Progenitor cell of endocrine pancreas (in vitro differentiated cells): Measurements from ENCODE around the gene DUSP9. TPM values are rescaled to one million over a fixed set of nuclear protein-coding genes. Genes with fewer than 3 reads are reported as not detected.
"Not testable (repeated sequence)": the region's sequence is repeated elsewhere in the genome, so short reads cannot be mapped to it uniquely, and the experiment has no call there.

Experiments used
- DNase-seq: peaks from one replicate; pipeline ENCODE4 v3.0.0; 2021; ENCODE audit warnings: low spot score; ENCODE audit not compliant: unreplicated experiment
- H3K27ac Mint-ChIP-seq: 2 replicates; pipeline ENCODE4 v1.8.0; 2021; ENCODE audit warnings: mild to moderate bottlenecking, moderate library complexity, mixed read lengths
- H3K27me3 Mint-ChIP-seq: 2 replicates; pipeline ENCODE4 v1.8.0; 2021; ENCODE audit warnings: mixed read lengths
- H3K36me3 Mint-ChIP-seq: 2 replicates; pipeline ENCODE4 v1.8.0; 2022; ENCODE audit warnings: mixed read lengths; ENCODE audit not compliant: insufficient read depth
- H3K4me1 Mint-ChIP-seq: 2 replicates; pipeline ENCODE4 v1.8.0; 2021; ENCODE audit warnings: low read depth, mixed read lengths
- H3K4me3 Mint-ChIP-seq: 2 replicates; pipeline ENCODE4 v1.8.0; 2021; ENCODE audit warnings: low read depth, mild to moderate bottlenecking, moderate library complexity, mixed read lengths
- H3K9me3 Mint-ChIP-seq: 2 replicates; pipeline ENCODE4 v1.8.0; 2021; ENCODE audit warnings: low read depth, mixed read lengths
- total RNA-seq: library from RNA; stranded (reverse); gene quantifications from 2 replicates; pipeline ENCODE4 v1.2.1, GENCODE V29; 2021
- TF ChIP-seq, protein P1 (sequence below): fragments of 200-600 bp; sonication (generic); IDR thresholded peaks from one replicate; pipeline ENCODE4 v1.5.0; 2021; ENCODE audit warnings: antibody characterized with exemption, mild to moderate bottlenecking; ENCODE audit not compliant: unreplicated experiment

The DUSP9 gene
- total RNA-seq, 1 donor from 2014 or later: 36.5 TPM

DNA sequence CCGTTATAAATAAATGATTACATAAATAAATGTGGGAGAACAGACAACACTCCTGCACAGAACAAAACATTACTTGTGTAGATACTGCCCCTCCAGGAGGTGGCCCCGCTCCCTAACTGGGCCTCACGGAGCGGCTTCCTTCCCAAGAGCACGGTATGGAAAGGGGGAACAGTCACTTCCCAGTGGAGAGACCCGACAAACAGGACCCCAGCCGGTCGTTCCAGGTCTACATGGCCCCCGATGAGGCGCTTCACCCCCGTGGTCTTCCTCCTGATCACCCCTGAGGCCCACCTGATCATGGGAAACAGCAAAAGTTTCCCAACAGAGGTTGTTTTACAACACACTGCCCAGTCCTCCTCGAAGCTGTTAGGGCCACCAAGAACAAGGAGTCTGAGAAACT, 34.2 kb downstream of the DUSP9 start:
- H3K4me3 Mint-ChIP-seq: no peak overlapping the region
- H3K27me3 Mint-ChIP-seq: no peaks in the 10 kb centered on the region
- no peak overlapping the region for H3K27ac Mint-ChIP-seq
- TF ChIP-seq, protein P1, sequence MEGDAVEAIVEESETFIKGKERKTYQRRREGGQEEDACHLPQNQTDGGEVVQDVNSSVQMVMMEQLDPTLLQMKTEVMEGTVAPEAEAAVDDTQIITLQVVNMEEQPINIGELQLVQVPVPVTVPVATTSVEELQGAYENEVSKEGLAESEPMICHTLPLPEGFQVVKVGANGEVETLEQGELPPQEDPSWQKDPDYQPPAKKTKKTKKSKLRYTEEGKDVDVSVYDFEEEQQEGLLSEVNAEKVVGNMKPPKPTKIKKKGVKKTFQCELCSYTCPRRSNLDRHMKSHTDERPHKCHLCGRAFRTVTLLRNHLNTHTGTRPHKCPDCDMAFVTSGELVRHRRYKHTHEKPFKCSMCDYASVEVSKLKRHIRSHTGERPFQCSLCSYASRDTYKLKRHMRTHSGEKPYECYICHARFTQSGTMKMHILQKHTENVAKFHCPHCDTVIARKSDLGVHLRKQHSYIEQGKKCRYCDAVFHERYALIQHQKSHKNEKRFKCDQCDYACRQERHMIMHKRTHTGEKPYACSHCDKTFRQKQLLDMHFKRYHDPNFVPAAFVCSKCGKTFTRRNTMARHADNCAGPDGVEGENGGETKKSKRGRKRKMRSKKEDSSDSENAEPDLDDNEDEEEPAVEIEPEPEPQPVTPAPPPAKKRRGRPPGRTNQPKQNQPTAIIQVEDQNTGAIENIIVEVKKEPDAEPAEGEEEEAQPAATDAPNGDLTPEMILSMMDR: no peak
- no peaks in the 10 kb centered on the region for H3K36me3 Mint-ChIP-seq
- DNase-seq: no peak
- H3K4me1 Mint-ChIP-seq: no peaks in the 10 kb centered on the region
- H3K9me3 Mint-ChIP-seq: peaks cover 11% of the 10 kb centered on the region

DNA sequence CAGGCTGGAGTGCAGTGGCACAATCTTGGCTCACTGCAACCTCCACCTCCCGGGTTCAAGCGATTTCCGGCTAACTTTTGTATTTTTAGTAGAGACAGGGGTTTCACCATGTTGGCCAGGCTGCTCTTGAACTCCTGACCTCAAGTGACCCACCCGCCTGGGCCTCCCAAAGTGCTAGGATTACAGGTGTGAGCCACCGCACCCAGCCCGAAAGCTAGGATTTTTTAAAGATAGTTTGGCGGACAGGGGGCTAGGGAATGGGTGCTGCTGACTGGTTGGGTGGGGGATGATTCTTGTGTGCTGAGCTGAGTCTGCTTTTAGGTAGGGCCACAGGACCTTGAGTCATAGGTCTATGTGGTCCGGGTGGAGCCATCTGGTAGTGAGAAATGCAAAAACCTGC, 36.5 kb downstream of the DUSP9 start:
- not testable (repeated sequence) for H3K4me3 Mint-ChIP-seq, H3K27me3 Mint-ChIP-seq, H3K4me1 Mint-ChIP-seq, DNase-seq, H3K36me3 Mint-ChIP-seq, H3K27ac Mint-ChIP-seq
- H3K9me3 Mint-ChIP-seq: peaks cover 11% of the 10 kb centered on the region

DNA sequence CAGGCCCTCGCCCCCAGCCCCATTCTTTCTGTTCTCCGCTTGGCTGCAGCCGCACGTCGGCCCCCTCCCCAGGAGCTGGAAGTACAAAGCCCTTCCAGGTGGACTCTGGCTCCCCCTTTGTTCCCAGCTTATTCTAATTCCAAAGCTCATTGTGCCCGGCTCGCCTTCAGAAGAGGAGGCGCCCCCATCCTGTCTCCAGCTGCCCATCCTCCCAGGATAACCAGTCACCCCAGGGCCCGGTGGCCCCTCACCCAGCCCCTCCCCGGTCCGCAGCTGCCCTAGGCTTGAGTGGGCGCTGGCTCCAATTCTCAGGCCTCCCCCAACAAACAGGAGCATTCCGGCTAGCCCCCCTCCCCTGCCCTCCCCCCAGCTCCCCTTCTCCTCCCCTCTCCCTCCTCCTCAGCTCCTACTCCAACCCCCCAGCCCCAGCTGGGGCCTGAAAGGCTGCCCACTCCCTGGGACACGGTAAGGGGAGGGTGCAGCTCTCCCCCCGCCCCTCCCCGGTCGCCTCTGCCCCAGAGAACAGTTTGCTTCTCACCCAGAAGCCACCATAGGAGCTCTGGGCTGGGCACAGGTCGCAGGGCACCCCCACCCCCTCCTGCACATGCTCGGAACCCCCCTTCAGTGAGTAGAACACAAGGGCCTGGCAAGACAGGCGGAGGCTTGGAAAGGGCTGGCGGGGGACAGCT, 37.6 kb downstream of the DUSP9 start:
- TF ChIP-seq, protein P1: no peak
- no peaks in the 10 kb centered on the region for H3K27me3 Mint-ChIP-seq
- no peak overlapping the region for H3K27ac Mint-ChIP-seq
- no peak overlapping the region for H3K4me3 Mint-ChIP-seq
- peaks cover 5% of the 10 kb centered on the region for H3K4me1 Mint-ChIP-seq
- no peak for DNase-seq
- no peaks in the 10 kb centered on the region for H3K36me3 Mint-ChIP-seq
- peaks cover 11% of the 10 kb centered on the region for H3K9me3 Mint-ChIP-seq

DNA sequence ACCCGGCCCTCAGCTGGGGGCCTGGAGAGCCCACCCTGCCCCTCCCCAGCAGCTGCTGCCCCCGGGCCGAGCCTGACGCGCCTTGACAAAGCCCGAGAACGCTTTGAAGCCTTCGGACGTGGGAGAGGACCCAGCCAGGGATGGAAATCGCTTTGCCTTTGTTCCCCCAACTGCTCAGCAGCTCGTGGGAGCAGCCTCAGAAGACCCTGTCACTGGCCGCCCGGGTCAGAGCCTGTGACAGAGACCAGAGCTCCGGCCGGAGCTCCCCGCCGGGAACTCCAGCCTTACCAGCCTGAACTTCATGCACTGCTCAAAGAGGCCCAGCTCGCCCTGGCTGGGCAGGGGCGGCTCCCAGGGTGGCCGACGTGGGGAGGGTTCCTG, 38.1 kb downstream of the DUSP9 start:
- H3K27me3 Mint-ChIP-seq: no peaks in the 10 kb centered on the region
- H3K4me3 Mint-ChIP-seq: no peak overlapping the region
- H3K4me1 Mint-ChIP-seq: peaks cover 5% of the 10 kb centered on the region
- peaks cover 10% of the 10 kb centered on the region for H3K9me3 Mint-ChIP-seq
- TF ChIP-seq, protein P1: no peak
- DNase-seq: no peak
- H3K36me3 Mint-ChIP-seq: no peaks in the 10 kb centered on the region
- H3K27ac Mint-ChIP-seq: no peak overlapping the region

DNA sequence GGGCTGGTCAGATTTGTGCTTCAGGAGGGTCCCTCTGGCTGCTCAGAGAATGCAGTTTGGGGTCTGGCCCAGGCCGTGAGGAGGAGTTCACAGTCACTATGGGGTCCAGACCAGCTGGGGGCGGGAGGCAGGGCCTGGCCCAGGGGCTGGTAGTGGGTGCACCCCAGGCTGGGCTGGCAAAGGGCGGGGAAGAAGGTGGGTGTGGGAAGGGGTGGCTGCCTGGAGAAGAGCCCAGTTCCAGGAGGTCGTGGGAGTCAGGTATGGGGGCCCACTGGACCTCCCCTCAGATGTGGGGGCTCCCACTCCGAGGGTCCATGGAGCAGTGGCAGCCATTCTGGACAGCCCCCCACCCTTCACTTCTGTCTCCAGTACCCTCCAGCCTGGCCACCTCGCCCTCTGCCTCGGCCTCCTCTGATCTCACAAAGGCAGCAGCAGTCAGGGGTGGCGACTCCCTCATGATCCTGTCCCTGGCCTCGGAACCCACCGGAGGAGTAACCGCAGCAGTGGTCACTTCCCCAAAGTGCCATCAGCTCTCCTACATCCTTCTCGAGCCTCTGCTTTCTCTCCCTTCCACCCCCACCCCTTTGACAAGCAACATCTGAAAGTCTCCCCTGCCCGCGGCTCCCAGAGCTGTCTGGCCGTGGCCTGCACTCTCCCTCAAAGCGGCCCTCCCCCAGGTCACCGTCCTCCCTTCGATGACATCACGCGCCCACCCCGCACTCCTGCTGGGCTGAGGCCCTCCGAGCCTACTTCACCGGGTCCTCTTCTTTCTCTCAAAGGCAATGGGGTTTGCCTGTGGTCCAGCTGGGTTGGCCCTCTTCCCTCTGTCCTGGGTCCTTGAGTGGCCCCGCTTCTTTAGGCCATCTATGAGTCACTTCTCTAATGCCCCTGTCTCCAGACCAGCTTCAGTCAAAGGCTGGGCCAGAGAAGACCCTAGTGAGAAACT, 39.0 kb downstream of the DUSP9 start:
- Mint-ChIP-seq H3K4me3 (no peak overlapping the region), H3K27me3 (no peaks in the 10 kb centered on the region), H3K36me3 (no peaks in the 10 kb centered on the region), H3K27ac (no peak overlapping the region), H3K4me1 (peaks cover 5% of the 10 kb centered on the region), H3K9me3 (peaks cover 8% of the 10 kb centered on the region)
- no peak for DNase-seq
- TF ChIP-seq, protein P1: no peak
